ENCODE results near the gene CLDN9. TPM values are rescaled to one million over a fixed set of nuclear protein-coding genes. Genes with fewer than 3 reads are reported as not detected.

The CLDN9 gene
- total RNA-seq, 2 experiments from 2014 or later: not detected

DNA sequence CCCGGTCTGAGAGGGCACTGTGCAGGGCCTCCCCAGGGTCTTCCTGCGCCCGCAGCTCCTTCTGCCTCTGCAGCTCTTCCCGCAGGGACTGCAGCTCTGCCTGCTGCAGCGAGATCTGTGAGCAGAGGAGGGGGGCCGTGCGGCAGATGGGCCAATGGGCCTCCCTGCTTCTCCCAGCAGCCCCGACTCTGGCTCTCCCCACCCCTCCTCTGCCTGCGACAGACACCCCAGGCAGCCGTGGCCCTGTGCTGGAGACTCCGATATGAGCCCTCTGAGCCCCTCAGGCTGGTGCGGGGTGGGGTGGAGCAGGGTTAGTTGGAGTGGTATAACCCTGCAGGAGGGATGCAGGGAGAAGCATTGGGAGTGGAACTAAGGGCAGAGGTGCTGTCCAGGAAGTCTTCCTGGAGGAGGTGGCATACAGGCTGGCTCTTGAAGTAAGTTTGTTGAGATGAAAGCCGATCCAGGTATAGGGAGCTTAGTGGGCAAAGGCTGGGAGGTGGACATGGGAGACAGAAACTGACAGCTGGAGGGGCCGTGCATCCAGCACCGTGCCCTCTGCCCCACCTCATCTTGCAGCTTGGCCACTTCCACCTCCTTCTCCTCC lies 16.1 kb downstream of the CLDN9 start:
- peaks cover 40% of the 10 kb centered on the region for H3K27me3 Mint-ChIP-seq

DNA sequence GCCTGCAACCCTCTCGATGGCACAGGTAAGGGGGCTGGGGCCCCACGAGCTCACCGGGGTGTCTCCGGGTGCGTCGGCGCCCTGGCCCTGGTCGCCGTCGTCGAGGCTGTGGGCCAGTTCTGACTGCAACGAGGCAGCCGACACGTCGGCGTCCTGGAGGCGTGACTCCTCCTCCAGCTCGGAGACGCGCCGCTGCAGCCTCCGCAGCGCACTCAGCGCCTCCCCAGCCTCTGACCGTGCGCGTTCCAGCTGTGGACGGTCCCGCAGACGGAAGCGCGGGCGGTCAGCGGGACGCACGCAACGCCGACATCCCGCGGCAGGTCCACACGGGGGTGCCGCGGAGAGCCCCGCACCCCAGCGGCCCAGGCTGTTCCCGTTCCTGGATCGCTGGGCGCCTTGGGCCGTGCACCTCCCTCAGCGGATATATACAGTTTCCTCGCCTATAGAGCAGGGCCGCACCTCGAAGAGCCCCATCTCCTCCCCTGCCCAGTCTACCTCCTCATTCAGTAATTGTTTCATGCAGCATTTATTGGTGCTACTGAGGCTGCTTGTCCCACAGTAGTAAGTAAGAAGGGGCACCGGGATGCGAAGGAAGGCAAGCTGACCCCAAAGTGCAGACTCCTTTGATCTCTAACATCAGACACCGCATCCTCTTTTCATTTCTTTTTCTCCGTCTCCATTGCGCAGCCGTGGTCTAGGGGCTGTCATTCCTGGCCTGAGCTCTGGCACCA lies 16.9 kb downstream of the CLDN9 start:
- H3K27me3 Mint-ChIP-seq: peaks cover 44% of the 10 kb centered on the region
- no peaks in the 10 kb centered on the region for H3K9me3 Mint-ChIP-seq
- DNase-seq (peak; percentile 79), ATAC-seq (peak; percentile 60)
- peak overlapping the region; percentile 66 for H3K4me3 Mint-ChIP-seq
- peaks cover 27% of the 10 kb centered on the region for H3K4me1 Mint-ChIP-seq (ENCODE audit: low read depth)
- ChIA-PET CTCF (interaction anchor here (0.9 to 10.2 kb wide), 19 partner anchors 9 to 247 kb away, joined by 3 to 135 read pairs (median 9); partner anchors contain the start of genes CLDN6, HCFC1R1, THOC6 and TNFRSF12A), POLR2A (interaction anchor here (0.9 to 2.1 kb wide), 5 partner anchors 9 to 95 kb away, joined by 3 to 6 read pairs (median 4); partner anchors contain the start of gene TNFRSF12A)
- H3K27ac Mint-ChIP-seq: no peak overlapping the region
- TF ChIP-seq, protein P1, sequence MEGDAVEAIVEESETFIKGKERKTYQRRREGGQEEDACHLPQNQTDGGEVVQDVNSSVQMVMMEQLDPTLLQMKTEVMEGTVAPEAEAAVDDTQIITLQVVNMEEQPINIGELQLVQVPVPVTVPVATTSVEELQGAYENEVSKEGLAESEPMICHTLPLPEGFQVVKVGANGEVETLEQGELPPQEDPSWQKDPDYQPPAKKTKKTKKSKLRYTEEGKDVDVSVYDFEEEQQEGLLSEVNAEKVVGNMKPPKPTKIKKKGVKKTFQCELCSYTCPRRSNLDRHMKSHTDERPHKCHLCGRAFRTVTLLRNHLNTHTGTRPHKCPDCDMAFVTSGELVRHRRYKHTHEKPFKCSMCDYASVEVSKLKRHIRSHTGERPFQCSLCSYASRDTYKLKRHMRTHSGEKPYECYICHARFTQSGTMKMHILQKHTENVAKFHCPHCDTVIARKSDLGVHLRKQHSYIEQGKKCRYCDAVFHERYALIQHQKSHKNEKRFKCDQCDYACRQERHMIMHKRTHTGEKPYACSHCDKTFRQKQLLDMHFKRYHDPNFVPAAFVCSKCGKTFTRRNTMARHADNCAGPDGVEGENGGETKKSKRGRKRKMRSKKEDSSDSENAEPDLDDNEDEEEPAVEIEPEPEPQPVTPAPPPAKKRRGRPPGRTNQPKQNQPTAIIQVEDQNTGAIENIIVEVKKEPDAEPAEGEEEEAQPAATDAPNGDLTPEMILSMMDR (IDR thresholded peaks at IDR 0.05): no peak
- intact Hi-C loops (cut with micrococcal nuclease): no loop called here
- peaks cover 12% of the 10 kb centered on the region for H3K36me3 Mint-ChIP-seq (ENCODE audit: low read depth)

More for the DNA sequence above, 16.1 kb downstream of the CLDN9 start:
- TF ChIP-seq, protein P1 (IDR thresholded peaks at IDR 0.05): no peak
- Mint-ChIP-seq H3K9me3 (no peaks in the 10 kb centered on the region), H3K27ac (no peak overlapping the region), H3K36me3 (ENCODE audit: low read depth) (peaks cover 14% of the 10 kb centered on the region), H3K4me1 (ENCODE audit: low read depth) (peaks cover 30% of the 10 kb centered on the region), H3K4me3 (peak overlapping the region; percentile 66)
- ChIA-PET POLR2A (interaction anchor here (0.7 to 2.1 kb wide), 9 partner anchors 8 to 824 kb away, joined by 3 to 6 read pairs (median 4); partner anchors contain the start of gene TNFRSF12A), CTCF (interaction anchor here (0.7 to 10.2 kb wide), 38 partner anchors 8 to 248 kb away, joined by 3 to 135 read pairs (median 6); partner anchors contain the start of genes CLDN6, HCFC1R1, PKMYT1 and THOC6)
- intact Hi-C loops (cut with micrococcal nuclease): no loop called here
- no peak for ATAC-seq
- DNase-seq: no peak

DNA sequence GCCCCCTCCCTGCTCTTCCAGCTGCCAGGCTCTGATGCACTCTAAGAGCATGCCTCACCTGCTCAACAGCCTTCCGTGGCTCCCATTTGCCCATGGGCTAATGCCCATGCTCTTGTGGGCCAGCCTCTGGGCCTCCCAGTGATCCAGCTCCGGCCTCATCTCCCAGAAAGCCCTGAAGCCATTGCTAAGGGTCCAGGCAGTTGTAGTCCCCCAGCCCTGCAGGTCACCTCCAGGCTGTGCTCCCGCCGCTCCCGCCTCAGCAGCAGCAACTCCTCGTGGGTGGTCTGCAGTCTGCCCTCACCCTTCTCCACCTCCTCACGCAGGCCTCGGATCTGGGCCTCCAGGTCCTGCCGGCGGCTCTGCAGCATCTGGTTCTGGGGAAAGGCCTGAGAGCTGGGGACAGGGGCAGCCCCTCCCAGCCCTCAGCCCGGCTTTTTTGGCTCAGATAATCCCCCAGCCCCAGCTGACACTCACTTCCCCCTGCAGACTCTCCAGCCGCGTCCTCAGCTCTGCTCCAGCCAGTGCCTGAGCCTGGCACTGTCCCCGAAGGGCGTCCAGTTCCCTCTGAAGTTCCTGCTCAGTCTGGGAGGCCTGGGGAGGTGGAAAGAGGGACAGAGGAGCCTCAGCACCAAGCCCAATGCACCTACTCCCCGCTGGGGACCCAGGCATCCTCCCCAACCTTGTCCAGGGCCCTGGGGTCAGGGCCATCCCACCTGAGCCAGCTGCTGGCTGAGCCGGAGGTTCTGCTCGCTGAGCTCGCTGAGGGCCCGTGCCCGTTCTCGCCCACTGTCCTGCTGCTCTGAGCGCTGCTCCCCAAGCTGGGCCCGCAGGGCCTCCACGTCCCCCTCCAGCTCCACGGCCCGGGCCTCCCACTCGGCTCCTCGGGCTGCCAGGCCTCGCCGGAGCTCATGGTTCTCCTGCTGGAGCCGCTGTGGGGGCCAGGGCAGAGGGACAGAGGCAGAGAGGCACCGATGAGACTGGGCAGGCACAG lies 17.8 kb downstream of the CLDN9 start:
- Mint-ChIP-seq H3K36me3 (ENCODE audit: low read depth) (peaks cover 12% of the 10 kb centered on the region), H3K4me1 (ENCODE audit: low read depth) (peaks cover 24% of the 10 kb centered on the region), H3K4me3 (peak overlapping the region; percentile 66), H3K27ac (no peak overlapping the region), H3K9me3 (no peaks in the 10 kb centered on the region), H3K27me3 (peaks cover 52% of the 10 kb centered on the region)
- DNase-seq: no peak
- intact Hi-C loops (cut with micrococcal nuclease): no loop called here
- ChIA-PET POLR2A (interaction anchor here (0.7 to 2.1 kb wide), 7 partner anchors 9 to 99 kb away, joined by 3 to 8 read pairs (median 4); partner anchors contain the start of gene PAQR4), CTCF (interaction anchor here (0.8 to 10.2 kb wide), 32 partner anchors 10 to 473 kb away, joined by 3 to 135 read pairs (median 7); partner anchors contain the start of genes CLDN6, CLDN9, HCFC1R1 and PKMYT1)
- no peak for ATAC-seq
- TF ChIP-seq, protein P1 (IDR thresholded peaks at IDR 0.05): no peak

DNA sequence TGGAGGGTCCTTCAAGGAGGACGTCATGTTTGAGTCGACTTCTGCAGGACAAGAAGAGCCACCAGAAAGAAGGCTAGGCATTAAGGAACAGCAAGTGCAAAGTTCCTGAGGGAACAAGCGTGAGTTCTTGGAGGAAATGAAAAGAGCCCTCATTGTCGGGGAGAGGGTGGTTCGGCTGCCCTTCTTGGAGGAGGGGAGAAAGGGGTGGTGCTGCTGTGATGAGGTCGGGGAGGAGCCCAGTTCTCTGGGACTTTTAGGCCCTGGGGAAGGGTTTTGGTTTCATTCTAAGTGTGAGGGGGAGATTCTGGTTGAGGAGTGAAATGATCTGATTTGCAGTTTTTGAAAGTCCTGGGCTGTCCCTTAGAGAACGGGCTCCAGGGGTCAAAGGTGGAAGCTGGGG lies 19.9 kb downstream of the CLDN9 start:
- H3K4me1 Mint-ChIP-seq (ENCODE audit: low read depth): peaks cover 31% of the 10 kb centered on the region
- H3K27me3 Mint-ChIP-seq: peaks cover 65% of the 10 kb centered on the region

More for the DNA sequence above, 19.9 kb downstream of the CLDN9 start:
- CTCF ChIA-PET: interaction anchor here (1.2 to 10.2 kb wide), 17 partner anchors 7 to 136 kb away, joined by 4 to 135 read pairs (median 12); partner anchors contain the start of genes CLDN6, HCFC1R1, THOC6 and TNFRSF12A
- no peaks in the 10 kb centered on the region for H3K36me3 Mint-ChIP-seq (ENCODE audit: low read depth)
- TF ChIP-seq, protein P1 (IDR thresholded peaks at IDR 0.05): no peak
- H3K9me3 Mint-ChIP-seq: no peaks in the 10 kb centered on the region
- POLR2A ChIA-PET: interaction anchor here (1.7 kb wide), 1 partner anchor 10 kb away, joined by 4 read pairs; no protein-coding TSS in a partner anchor
- intact Hi-C loops (cut with micrococcal nuclease): no loop called here
- ATAC-seq (no peak), DNase-seq (no peak)
- no peak overlapping the region for H3K4me3 Mint-ChIP-seq
- no peak overlapping the region for H3K27ac Mint-ChIP-seq
